Epithelial cell of esophagus (primary cell): ENCODE measurements around the gene APOL2.
"Not testable (repeated sequence)": the region's sequence is repeated elsewhere in the genome, so short reads cannot be mapped to it uniquely, and the experiment has no call there.

Source experiments
- DNase-seq: peaks from one replicate; pipeline ENCODE4 v3.0.0; 2010; ENCODE audit warnings: low read depth
- H3K4me3 ChIP-seq: 2 replicates; pipeline ENCODE4 v1.5.1; 2011; ENCODE audit warnings: mild to moderate bottlenecking, low read length, control low read depth
- TF ChIP-seq, protein P1 (sequence below): IDR thresholded peaks from 2 replicates; pipeline ENCODE4 v1.5.1; 2011; ENCODE audit warnings: low read depth, mild to moderate bottlenecking, low read length, control low read depth, inconsistent platforms; ENCODE audit not compliant: insufficient read depth; ENCODE audit errors: missing control alignments

The APOL2 gene

DNA sequence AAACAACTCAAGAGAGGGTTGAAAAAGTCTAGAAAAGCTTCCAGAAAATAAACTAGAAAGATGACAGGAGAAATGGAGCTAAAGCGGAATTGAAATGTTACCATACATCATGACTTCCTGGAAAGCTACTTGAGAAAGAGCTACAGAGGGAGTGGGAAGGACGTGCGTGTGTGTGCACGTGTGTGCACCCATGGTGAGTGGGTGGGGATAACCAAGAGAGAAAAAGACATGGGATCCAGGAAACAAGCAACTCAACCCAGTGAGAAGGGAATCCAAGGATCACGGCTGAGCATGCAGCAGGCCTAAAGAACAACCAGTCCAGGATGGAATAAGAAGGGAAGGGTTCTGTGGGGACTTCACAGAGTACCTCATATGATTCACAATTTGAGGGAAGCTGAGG lies 35.2 kb upstream of the APOL2 start:
- no peak for DNase-seq
- H3K4me3 ChIP-seq, result no peak overlapping the region
- TF ChIP-seq, protein P1, sequence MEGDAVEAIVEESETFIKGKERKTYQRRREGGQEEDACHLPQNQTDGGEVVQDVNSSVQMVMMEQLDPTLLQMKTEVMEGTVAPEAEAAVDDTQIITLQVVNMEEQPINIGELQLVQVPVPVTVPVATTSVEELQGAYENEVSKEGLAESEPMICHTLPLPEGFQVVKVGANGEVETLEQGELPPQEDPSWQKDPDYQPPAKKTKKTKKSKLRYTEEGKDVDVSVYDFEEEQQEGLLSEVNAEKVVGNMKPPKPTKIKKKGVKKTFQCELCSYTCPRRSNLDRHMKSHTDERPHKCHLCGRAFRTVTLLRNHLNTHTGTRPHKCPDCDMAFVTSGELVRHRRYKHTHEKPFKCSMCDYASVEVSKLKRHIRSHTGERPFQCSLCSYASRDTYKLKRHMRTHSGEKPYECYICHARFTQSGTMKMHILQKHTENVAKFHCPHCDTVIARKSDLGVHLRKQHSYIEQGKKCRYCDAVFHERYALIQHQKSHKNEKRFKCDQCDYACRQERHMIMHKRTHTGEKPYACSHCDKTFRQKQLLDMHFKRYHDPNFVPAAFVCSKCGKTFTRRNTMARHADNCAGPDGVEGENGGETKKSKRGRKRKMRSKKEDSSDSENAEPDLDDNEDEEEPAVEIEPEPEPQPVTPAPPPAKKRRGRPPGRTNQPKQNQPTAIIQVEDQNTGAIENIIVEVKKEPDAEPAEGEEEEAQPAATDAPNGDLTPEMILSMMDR, result no peak

DNA sequence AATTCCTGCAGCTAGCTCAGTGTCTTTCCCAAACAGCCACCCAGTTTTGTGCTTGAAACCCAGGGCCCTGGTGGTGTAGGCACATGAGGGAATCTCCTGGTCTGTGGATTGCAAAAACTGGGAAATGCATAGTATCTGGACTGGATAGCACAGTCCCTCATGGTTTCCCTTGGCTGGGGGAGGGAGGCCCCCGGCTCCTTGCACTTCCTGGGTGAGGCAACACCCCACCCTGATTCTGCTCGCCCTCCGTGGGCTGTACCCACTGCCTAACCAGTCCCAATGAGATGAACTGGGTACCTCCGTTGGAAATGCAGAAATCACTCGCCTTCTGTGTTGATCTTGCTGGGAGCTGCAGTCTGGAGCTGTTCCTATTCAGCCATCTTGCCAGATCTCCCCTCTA lies 32.6 kb upstream of the APOL2 start:
- H3K4me3 ChIP-seq, DNase-seq: not testable (repeated sequence)

- H3K4me3 ChIP-seq, DNase-seq: not testable (repeated sequence)
These were observed 31.9 kb upstream of the APOL2 start for GRCh38 chr22:36271231-36271630.

- no peak overlapping the region for H3K4me3 ChIP-seq
- no peak for DNase-seq
- TF ChIP-seq, protein P1, result no peak
These were observed 28.7 kb upstream of the APOL2 start for GRCh38 chr22:36267896-36268485.

DNA sequence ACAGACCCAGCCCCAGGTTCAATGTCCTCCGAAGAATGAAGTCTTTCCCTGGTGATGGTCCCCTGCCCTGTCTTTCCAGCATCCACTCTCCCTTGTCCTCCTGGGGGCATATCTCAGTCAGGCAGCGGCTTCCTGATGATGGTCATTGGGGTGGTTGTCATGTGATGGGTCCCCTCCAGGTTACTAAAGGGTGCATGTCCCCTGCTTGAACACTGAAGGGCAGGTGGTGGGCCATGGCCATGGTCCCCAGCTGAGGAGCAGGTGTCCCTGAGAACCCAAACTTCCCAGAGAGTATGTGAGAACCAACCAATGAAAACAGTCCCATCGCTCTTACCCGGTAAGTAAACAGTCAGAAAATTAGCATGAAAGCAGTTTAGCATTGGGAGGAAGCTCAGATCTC lies 27.7 kb upstream of the APOL2 start:
- DNase-seq, result no peak
- no peak overlapping the region for H3K4me3 ChIP-seq
- TF ChIP-seq, protein P1, result no peak

DNA sequence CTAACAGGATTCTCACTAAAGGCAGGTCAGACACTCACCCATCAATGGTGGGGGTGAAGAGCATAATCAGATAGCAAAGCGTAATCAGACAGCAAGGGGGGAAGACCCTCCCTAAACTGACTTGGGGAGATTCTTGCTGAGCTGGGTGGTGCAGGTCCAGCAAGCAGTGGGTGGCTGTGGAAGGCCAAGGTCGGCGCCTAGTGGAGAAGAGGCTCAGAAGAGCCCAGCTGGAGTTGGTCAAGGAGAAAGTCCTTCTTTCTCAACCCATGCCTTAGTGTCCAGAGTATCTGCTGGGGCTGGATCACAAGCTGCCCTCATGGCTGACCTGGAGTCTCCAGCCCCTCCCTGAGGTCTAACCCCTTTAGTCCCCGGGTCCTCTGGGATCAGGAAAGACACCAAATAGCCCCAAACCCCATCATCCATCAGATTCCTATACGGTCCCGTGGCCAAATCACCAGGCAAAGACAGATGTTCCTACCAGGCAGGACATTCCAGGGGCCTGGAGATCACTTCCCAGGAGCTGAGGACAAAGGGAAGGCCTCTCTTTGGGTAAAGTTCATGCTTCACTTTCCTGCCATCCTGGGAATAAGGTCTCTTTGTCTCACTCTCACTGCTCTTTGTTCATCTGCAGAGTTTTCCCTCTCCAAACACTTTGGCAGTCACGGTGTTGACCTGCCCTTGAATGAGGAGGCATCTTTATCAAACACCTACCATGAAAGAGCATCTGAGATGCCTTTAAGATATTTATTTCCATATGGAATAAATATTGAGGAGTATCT lies 24.7 kb upstream of the APOL2 start:
- H3K4me3 ChIP-seq, DNase-seq: not testable (repeated sequence)

GRCh38 chr22:36263216-36263673 lies 23.9 kb upstream of the APOL2 start:
- not testable (repeated sequence) for DNase-seq, H3K4me3 ChIP-seq

GRCh38 chr22:36262307-36262706 lies 23.0 kb upstream of the APOL2 start:
- not testable (repeated sequence) for DNase-seq, H3K4me3 ChIP-seq

- not testable (repeated sequence) for H3K4me3 ChIP-seq
These were observed 22.3 kb upstream of the APOL2 start for GRCh38 chr22:36261675-36262074.

DNA sequence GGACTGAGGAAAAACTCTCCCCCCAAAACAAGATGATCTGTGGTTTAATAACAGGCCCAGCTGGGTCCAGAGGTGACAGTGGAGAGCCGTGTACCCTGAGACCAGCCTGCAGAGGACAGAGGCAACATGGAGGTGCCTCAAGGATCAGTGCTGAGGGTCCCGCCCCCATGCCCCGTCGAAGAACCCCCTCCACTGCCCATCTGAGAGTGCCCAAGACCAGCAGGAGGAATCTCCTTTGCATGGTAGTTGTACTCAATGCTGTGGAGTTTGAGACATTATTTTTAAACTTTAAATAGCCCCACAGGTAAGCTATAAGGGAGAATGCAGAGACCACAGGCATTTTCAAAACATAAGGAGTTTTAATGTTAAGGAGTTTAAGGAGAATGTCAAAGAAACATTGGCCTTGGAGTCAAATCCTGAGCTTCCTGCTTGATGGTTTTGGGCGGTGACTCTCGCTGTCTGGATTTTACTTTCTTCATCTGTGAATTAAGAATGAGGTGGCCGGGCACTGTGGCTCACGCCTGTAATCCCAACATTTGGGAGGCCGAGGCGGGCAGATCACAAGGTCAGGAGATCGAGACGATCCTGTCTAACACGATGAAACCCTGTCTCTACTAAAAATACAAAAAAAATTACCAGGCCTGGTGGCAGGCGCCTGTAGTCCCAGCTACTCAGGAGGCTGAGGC lies 20.4 kb upstream of the APOL2 start:
- no peak overlapping the region for H3K4me3 ChIP-seq
- TF ChIP-seq, protein P1, result no peak
- DNase-seq, result no peak

More at GRCh38 chr22:36261675-36262074, 22.3 kb upstream of the APOL2 start:
- DNase-seq, result not testable (repeated sequence)
